HG03135 (cell line): Measurements from ENCODE around the gene CILP.
"Not testable (repeated sequence)": the region's sequence is repeated elsewhere in the genome, so short reads cannot be mapped to it uniquely, and the experiment has no call there.

ENCODE experiments used
- ATAC-seq: cut with Tn5 transposase; IDR thresholded peaks from one replicate; pipeline ENCODE4 v1.9.1; 2021; ENCODE audit warnings: mild to moderate bottlenecking, moderate library complexity; ENCODE audit not compliant: unreplicated experiment

Gene CILP

DNA sequence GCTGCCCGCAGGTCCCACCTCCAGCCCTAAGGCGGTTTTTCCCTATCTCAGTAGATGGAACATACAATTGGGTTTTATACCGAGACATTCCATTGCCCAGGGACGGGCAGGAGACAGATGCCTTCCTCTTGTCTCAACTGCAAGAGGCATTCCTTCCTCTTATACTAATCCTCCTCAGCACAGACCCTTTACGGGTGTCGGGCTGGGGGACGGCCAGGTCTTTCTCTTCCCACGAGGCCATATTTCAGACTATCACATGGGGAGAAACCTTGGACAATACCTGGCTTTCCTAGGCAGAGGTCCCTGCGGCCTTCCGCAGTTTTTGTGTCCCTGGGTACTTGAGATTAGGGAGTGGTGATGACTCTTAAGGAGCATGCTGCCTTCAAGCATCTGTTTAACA lies 15.6 kb upstream of the CILP start:
- ATAC-seq: not testable (repeated sequence)

DNA sequence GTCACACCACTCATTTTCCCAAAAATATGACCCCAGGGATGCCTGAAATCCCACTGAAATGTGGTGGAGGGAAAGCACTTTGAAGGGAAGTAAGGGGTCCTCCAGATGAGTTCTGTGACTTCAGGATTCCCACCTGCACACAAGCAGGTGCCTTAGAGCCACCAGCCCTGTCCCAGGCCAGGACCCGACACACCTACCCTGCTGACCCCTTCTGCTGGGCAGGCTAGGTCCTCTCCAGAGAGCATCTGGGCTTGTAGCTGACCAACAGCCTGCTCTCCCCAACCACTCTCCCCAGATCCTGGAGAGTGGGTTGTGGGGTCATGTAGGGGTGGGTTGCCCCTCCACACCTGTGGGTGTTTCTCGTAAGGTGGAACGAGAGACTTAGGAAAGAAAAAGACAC lies 14.9 kb upstream of the CILP start:
- no peak for ATAC-seq

GRCh38 chr15:65223996-65224395 lies 12.7 kb upstream of the CILP start:
- ATAC-seq: no peak

- no peak for ATAC-seq
These were observed 11.6 kb upstream of the CILP start for GRCh38 chr15:65222891-65223290.

DNA sequence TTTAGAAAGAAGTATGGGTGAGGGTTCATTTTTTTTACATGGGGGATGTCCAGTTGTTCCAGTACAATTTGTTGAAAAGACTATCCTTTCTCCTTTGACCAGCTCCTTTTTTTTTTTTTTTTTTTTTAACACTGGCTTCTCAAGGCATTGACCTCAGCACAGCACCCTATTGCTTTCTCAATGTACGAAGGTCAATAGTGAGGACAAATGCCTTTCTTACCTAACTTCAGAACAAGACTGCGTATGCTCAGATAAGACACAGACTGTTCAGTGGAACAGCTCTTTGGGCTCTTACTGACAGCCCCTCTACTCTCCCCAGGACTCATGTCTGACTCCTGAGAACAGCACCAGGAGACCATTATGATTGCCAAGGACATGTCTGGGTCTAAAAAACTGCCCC lies 10.4 kb upstream of the CILP start:
- ATAC-seq: no peak

DNA sequence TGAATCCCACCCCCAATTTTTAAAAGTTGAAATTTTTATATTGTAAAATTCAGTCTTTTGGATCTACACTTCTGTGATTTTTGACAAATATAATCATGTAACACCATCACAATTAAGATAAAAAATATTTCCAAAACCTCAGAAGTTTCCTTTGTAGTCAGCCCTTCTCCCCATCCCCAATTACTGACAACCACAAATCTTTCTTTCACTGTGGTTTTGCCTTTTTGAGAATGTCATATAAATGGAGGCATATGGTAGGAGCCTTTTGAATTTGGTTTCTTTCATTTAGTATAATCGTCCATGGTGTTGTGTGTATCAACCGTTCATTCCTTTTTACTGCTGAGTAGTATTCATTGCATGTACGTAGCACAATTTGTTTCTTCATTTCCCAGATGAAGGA lies 7.9 kb upstream of the CILP start:
- ATAC-seq: no peak

- no peak for ATAC-seq
These were observed 6.5 kb upstream of the CILP start for GRCh38 chr15:65217526-65218482.

DNA sequence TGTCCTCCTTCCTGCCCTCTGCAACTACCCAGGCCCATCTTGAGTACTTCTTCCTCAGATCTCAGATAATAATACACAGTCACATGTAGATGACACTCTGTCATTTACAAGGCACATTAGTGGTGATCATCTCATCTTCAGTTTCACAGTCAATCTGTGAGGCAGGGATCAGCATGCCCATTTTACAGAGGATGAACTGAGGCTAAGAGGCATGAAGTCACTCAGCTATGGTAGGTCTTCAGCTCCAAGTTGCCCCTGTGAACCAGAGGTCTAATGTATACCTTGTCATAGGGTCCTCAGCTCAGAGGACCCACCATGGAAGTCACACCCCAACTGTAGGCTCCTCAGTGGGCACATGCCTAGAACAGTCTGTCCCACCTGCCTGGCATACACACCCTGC lies 4.2 kb upstream of the CILP start:
- no peak for ATAC-seq

DNA sequence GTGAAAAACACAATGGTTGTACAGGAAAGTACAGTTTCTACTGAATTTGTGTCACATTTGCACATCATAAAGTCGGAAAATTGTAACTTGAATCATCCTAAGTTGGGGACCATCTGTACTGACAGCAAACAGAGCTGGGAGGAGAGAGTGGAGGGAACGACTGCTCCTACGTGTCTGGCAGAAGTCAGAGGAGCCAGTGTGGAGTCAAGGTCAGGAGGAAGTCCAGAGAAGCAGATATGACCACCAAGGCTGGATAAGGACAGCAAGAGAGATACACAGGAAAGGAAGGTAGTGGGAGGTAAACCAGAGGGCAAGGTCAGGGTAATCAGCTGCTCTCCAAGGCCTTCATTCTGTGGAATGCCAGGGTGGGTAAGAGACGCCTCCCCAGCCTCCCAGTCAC lies 2.7 kb upstream of the CILP start:
- ATAC-seq: no peak

DNA sequence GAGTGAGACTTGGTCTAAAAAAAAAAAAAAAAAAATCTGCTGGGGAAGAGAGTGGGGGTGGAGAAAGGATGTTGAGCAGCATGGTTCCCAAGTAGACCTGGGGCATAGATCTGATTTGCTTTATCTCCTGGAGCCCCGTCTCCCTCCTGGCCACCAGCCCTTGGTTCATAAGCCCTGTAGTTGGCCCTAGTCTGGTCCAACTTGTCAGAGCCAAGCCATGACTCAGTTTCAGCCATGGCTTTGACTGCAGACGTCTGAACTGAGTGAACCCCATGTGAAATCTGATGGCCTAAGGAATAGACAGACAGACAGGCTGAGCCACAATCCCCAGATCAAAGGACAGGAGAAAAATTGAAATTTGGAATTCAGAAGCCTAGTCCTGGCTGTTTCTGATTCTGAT lies 2.0 kb upstream of the CILP start:
- ATAC-seq: no peak

DNA sequence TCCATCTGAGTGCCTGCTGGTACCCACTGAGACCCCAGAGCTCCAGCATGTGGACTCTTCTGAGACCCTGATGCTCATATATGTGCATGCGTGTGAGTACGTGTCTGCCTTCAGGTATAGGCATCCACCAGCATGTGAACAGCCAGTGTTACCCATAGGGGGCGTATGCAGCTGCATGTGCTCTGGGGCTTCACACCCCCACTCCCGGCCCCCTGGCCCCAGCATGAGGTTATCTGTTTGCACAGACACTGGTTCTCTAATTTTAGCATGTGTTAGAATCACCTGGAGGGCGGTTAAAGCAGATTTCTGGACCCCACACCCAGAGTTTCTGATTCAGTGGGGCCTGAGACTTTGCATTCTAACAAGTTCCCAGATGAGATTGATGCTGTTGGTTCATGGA lies 824 bp upstream of the CILP start:
- ATAC-seq: no peak

DNA sequence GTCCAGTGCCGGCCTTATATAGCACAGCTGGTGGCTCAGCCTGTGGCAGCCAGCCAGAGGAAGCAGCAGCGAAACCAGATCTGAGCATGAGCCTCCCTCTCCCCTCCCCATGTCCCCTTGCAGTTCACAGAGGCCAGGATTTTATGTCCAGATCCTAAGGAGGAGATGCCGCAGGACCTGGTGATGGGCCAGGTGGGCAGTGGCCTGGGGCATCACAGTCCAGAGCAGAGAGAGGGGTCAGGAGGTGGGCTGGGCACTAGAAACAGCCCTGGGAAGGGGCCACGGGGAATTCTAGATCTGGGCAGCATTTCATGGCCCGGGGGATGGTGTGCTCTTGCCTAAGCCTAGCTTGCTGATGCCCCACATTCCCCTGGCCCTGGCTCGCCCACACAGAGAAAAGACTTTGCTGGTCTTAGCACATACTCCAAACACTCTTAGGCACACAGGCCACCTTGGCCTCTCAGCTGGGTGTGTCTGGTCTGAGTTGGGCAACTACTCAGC lies 259 bp upstream of the CILP start:
- ATAC-seq: no peak

GRCh38 chr15:65209701-65210643 lies 1.3 kb downstream of the CILP start:
- no peak for ATAC-seq

- ATAC-seq: no peak
These were observed 2.6 kb downstream of the CILP start for GRCh38 chr15:65208647-65209046.

DNA sequence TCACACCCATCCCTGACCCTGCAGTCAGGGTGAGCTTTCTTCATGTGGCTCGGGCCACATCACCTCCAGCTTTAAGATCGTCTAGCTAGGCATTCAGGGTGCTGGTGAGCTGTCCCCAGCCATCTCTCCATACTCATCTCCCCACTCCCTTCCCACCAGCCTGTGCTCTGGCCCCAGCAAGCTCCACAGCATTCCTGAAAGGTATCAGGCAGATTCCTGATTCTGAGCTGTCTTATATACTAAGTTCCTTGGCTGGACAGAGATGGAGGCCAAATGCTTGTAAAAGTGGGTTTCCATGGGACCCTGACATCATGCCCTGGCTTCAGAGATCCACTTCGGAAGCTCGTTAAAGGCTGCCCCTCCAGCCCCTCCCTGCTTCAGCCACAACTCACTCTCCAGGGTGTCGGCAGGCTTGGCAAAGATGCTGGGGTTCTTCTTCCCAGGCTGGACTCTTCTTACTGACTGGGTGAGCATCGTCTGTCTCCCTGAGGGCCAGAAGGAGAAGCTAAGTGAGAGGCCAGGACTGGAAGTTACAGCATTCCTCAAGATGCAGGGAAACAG lies 3.9 kb downstream of the CILP start:
- no peak for ATAC-seq

GRCh38 chr15:65206750-65207149 lies 4.5 kb downstream of the CILP start:
- no peak for ATAC-seq

- no peak for ATAC-seq
These were observed 6.2 kb downstream of the CILP start for GRCh38 chr15:65204931-65205660.

- no peak for ATAC-seq
These were observed 6.9 kb downstream of the CILP start for GRCh38 chr15:65204236-65204930.

GRCh38 chr15:65201918-65202317 lies 9.4 kb downstream of the CILP start:
- ATAC-seq: no peak

GRCh38 chr15:65198571-65198970 lies 12.7 kb downstream of the CILP start:
- ATAC-seq: no peak
